IMR-90 (cell line): ENCODE measurements around the gene CASZ1. TPM values are rescaled to one million over a fixed set of nuclear protein-coding genes. Genes with fewer than 3 reads are reported as not detected.
A peak's percentile ranks its signal among the peaks of the same experiment; 100 is the strongest.

Experiments used
- ATAC-seq: fragments of 200-7000 bp; cut with Tn5 transposase; 2 replicates; pipeline ENCODE4 v1.9.1; 2020; ENCODE audit warnings: low read depth, mild to moderate bottlenecking, moderate library complexity
- BruUV-seq: library from RNA; stranded (reverse); fragments of 400-500 nt; replicated peaks from 2 replicates; lab custom pipeline; 2021; lab: Mats Ljungman, UMichigan
- CTCF ChIA-PET: fragments of 300-600 bp; formaldehyde crosslinking; extraction: SDS; loops from one replicate; lab custom pipeline; 2021; ENCODE audit warnings: antibody characterized with exemption; lab: Yijun Ruan, JAX
- POLR2A ChIA-PET: fragments of 300-600 bp; sonication (Branson Sonifier 250); formaldehyde crosslinking; loops from one replicate; lab custom pipeline; 2022; ENCODE audit warnings: antibody characterized with exemption; ENCODE audit not compliant: unreplicated experiment; lab: Charles Lee
- DNase-seq: peaks from one replicate; pipeline ENCODE4 v3.0.0; 2013
- H2AFZ ChIP-seq: replicated peaks from 2 replicates; pipeline ENCODE3; 2013; ENCODE audit warnings: low read length, mild to moderate bottlenecking; ENCODE audit not compliant: poor library complexity
- H2AK5ac ChIP-seq: 2 replicates; pipeline ENCODE4 v1.6.1; 2013; ENCODE audit warnings: low read depth, low read length, inconsistent platforms
- H2AK9ac ChIP-seq: replicated peaks from 2 replicates; pipeline ENCODE3; 2013; ENCODE audit warnings: mild to moderate bottlenecking, low read depth, low read length, moderate library complexity; ENCODE audit not compliant: poor library complexity
- H2BK120ac ChIP-seq: 2 replicates; pipeline ENCODE4 v1.6.1; 2013; ENCODE audit warnings: low read depth, low read length, inconsistent platforms
- H2BK15ac ChIP-seq: 3 replicates; pipeline ENCODE4 v1.6.1; 2013; ENCODE audit warnings: low read depth, low read length, inconsistent platforms
- H2BK20ac ChIP-seq: 2 replicates; pipeline ENCODE4 v1.6.1; 2013; ENCODE audit warnings: low read depth, mild to moderate bottlenecking, inconsistent platforms, low read length, moderate library complexity
- H2BK5ac ChIP-seq: 2 replicates; pipeline ENCODE4 v1.6.1; 2013; ENCODE audit warnings: mild to moderate bottlenecking, low read depth, low read length, inconsistent platforms; ENCODE audit not compliant: poor library complexity, severe bottlenecking
- H3K14ac ChIP-seq: replicated peaks from 2 replicates; pipeline ENCODE4 v1.6.1; 2013; ENCODE audit warnings: low read depth, low read length, inconsistent platforms
- H3K18ac ChIP-seq: 2 replicates; pipeline ENCODE4 v1.6.1; 2013; ENCODE audit warnings: low read depth, low read length, control low read depth
- H3K23ac ChIP-seq: 2 replicates; pipeline ENCODE4 v1.6.1; 2013; ENCODE audit warnings: low read depth, low read length, inconsistent platforms
- H3K27ac ChIP-seq: 2 replicates; pipeline ENCODE4 v1.5.1; 2013; ENCODE audit warnings: mild to moderate bottlenecking, control low read depth, low read length; ENCODE audit not compliant: insufficient read depth
- H3K27me3 ChIP-seq: 2 replicates; pipeline ENCODE4 v1.6.1; 2013; ENCODE audit warnings: low read length; ENCODE audit not compliant: control insufficient read depth, insufficient read depth
- H3K36me3 ChIP-seq: 2 replicates; pipeline ENCODE4 v1.6.1; 2013; ENCODE audit warnings: low read length, mixed read lengths; ENCODE audit not compliant: control insufficient read depth, insufficient read depth
- H3K4ac ChIP-seq: 2 replicates; pipeline ENCODE4 v1.6.1; 2013; ENCODE audit warnings: low read depth, low read length, inconsistent platforms
- H3K4me1 ChIP-seq: 2 replicates; pipeline ENCODE4 v1.6.1; 2013; ENCODE audit warnings: low read length, mixed read lengths; ENCODE audit not compliant: control insufficient read depth, insufficient read depth
- H3K4me2 ChIP-seq: 2 replicates; pipeline ENCODE4 v1.6.1; 2013; ENCODE audit warnings: low read depth, mild to moderate bottlenecking, control low read depth, low read length, moderate library complexity
- H3K4me3 ChIP-seq: 2 replicates; pipeline ENCODE4 v1.5.1; 2013; ENCODE audit warnings: low read depth, mild to moderate bottlenecking, control low read depth, low read length, moderate library complexity; ENCODE audit not compliant: insufficient read depth
- H3K56ac ChIP-seq: 2 replicates; pipeline ENCODE4 v1.6.1; 2013; ENCODE audit warnings: low read length, inconsistent platforms; ENCODE audit not compliant: insufficient read depth; ENCODE audit errors: extremely low read depth
- H3K79me1 ChIP-seq, 2 experiments: 2 replicates each; pipeline ENCODE4 v1.6.1; 2013; ENCODE audit warnings: low read length in 2 of 2, inconsistent platforms in 1 of 2, low read depth in 1 of 2
- H3K9ac ChIP-seq: 2 replicates; pipeline ENCODE4 v1.6.1; 2013; ENCODE audit warnings: low read depth, low read length, control low read depth
- H3K9me1 ChIP-seq: 2 replicates; pipeline ENCODE4 v1.6.1; 2013; ENCODE audit warnings: low read length, inconsistent platforms; ENCODE audit not compliant: insufficient read depth
- H3K9me3 ChIP-seq: 2 replicates; pipeline ENCODE4 v1.6.1; 2013; ENCODE audit warnings: low read length; ENCODE audit not compliant: control insufficient read depth, insufficient read depth
- H4K20me1 ChIP-seq: 2 replicates; pipeline ENCODE4 v1.6.1; 2013; ENCODE audit warnings: low read length, inconsistent platforms; ENCODE audit not compliant: insufficient read depth
- H4K5ac ChIP-seq: 2 replicates; pipeline ENCODE4 v1.6.1; 2013; ENCODE audit warnings: mild to moderate bottlenecking, low read depth, low read length, control low read depth
- H4K8ac ChIP-seq, 2 experiments: 2 replicates each; pipeline ENCODE4 v1.6.1; 2013; ENCODE audit warnings: low read depth in 2 of 2, low read length in 2 of 2, control low read depth in 1 of 2, inconsistent platforms in 1 of 2
- H4K91ac ChIP-seq: 2 replicates; pipeline ENCODE4 v1.6.1; 2013; ENCODE audit warnings: low read depth, low read length, inconsistent platforms; ENCODE audit not compliant: insufficient read depth
- CEBPB ChIP-seq: IDR thresholded peaks from 2 replicates; pipeline ENCODE4 v1.6.1; 2012; ENCODE audit warnings: low read depth, low read length, improper control_type of control experiment
- CHD1 ChIP-seq: IDR thresholded peaks from 2 replicates; pipeline ENCODE4 v1.6.1; 2012; ENCODE audit warnings: low read depth, low read length, improper control_type of control experiment
- CTCF ChIP-seq: conservative IDR thresholded peaks from 2 replicates; pipeline ENCODE4 v1.5.1; 2012; ENCODE audit warnings: mild to moderate bottlenecking, low read depth, low read length, improper control_type of control experiment
- ELK1 ChIP-seq: fragments of 150-350 bp; IDR thresholded peaks from 2 replicates; pipeline ENCODE4 v1.6.1; 2016; ENCODE audit warnings: low read depth, mild to moderate bottlenecking, low read length, moderate library complexity, borderline replicate concordance
- FOS ChIP-seq: fragments of 150-350 bp; IDR thresholded peaks from 2 replicates; pipeline ENCODE4 v1.6.1; 2016; ENCODE audit warnings: low read depth, low read length
- MAFK ChIP-seq: IDR thresholded peaks from 2 replicates; pipeline ENCODE4 v1.6.1; 2012; ENCODE audit warnings: low read depth, low read length, improper control_type of control experiment
- MAZ ChIP-seq: IDR thresholded peaks from 2 replicates; pipeline ENCODE4 v1.6.1; 2012; ENCODE audit warnings: low read depth, mild to moderate bottlenecking, low read length, improper control_type of control experiment, moderate library complexity, borderline replicate concordance
- MXI1 ChIP-seq: IDR thresholded peaks from 2 replicates; pipeline ENCODE4 v1.6.1; 2012; ENCODE audit warnings: low read depth, mild to moderate bottlenecking, low read length, moderate library complexity, borderline replicate concordance
- NFE2L2 ChIP-seq: fragments of 150-350 bp; IDR thresholded peaks from 2 replicates; pipeline ENCODE4 v1.6.1; 2016; ENCODE audit warnings: low read depth, mild to moderate bottlenecking, low read length
- POLR2A ChIP-seq: IDR thresholded peaks from 2 replicates; pipeline ENCODE4 v1.6.1; 2012; ENCODE audit warnings: mild to moderate bottlenecking, low read depth, low read length
- RAD21 ChIP-seq: IDR thresholded peaks from 2 replicates; pipeline ENCODE4 v1.6.1; 2012; ENCODE audit warnings: low read length, improper control_type of control experiment
- RCOR1 ChIP-seq: IDR thresholded peaks from 2 replicates; pipeline ENCODE4 v1.6.1; 2012; ENCODE audit warnings: mild to moderate bottlenecking, low read length, improper control_type of control experiment; ENCODE audit not compliant: insufficient replicate concordance
- RFX5 ChIP-seq: IDR thresholded peaks from 2 replicates; pipeline ENCODE4 v1.8.0; 2012; ENCODE audit warnings: low read depth, mild to moderate bottlenecking, low read length, moderate library complexity
- SMC3 ChIP-seq: fragments of 150-350 bp; IDR thresholded peaks from 2 replicates; pipeline ENCODE4 v1.6.1; 2016; ENCODE audit warnings: low read depth, mild to moderate bottlenecking, antibody characterized with exemption, low read length, moderate library complexity
- USF2 ChIP-seq: fragments of 150-350 bp; IDR thresholded peaks from 2 replicates; pipeline ENCODE4 v1.6.1; 2017; ENCODE audit warnings: mild to moderate bottlenecking, antibody characterized with exemption, low read length, low read depth
- WGBS, 2 experiments: methylation state at CpG; one replicate each; pipeline versions ENCODE4 v1.1.5 to v1.1.7; 2013; ENCODE audit warnings: missing lambda C conversion rate in 2 of 2; ENCODE audit not compliant: insufficient read length in 1 of 2; ENCODE audit errors: extremely low coverage in 2 of 2; 5-methylcytosine and 5-hydroxymethylcytosine counted together
- dilution Hi-C: fragments of 300-500 bp; cut with HindIII; formaldehyde crosslinking; loops from one replicate; pipeline ENCODE4 v1.14.3; 2018; ENCODE audit warnings: low sequenced_read_pairs; ENCODE audit not compliant: unreplicated experiment
- in situ Hi-C: fragments of 300-500 bp; cut with MboI; formaldehyde crosslinking; loops from 3 replicates; pipeline ENCODE4 v1.14.3; 2019; ENCODE audit warnings: low sequenced_read_pairs, inconsistent platforms, mixed read lengths
- intact Hi-C: fragments of 100-400 bp; cut with micrococcal nuclease; formaldehyde crosslinking; loops from 2 replicates; pipeline ENCODE4 v1.10.0; 2022
- polyA plus RNA-seq, 3 experiments: library from polyadenylated mRNA; depleted of rRNA; stranded (reverse); fragments of >200 nt; gene quantifications; 2 replicates each; pipeline ENCODE4 v1.2.3, GENCODE V29; 2012; ENCODE audit warnings: low replicate concordance in 1 of 3
- total RNA-seq: library from RNA; depleted of rRNA; stranded (reverse); fragments of >200 nt; gene quantifications from 2 replicates; pipeline ENCODE4 v1.2.3, GENCODE V29; 2012

Gene CASZ1
- total and polyA plus RNA-seq, 2 of the 4 experiments (the other 2 are of a cell fraction): 0.18 to 0.24 TPM

- no peak overlapping the region for H3K56ac ChIP-seq
- H2BK120ac ChIP-seq: no peak overlapping the region
- H4K5ac ChIP-seq: no peak overlapping the region
- peak overlapping the region; percentile 38 for H2BK5ac ChIP-seq
- intact Hi-C loops (no loop called here), dilution Hi-C loops (no loop called here), in situ Hi-C loops (no loop called here)
- H4K91ac ChIP-seq: no peak overlapping the region
- no TSS peak for BruUV-seq
- H3K4ac ChIP-seq: no peak overlapping the region
- H2BK20ac ChIP-seq: no peak overlapping the region
- no peak overlapping the region for H2AFZ ChIP-seq
- no peaks in the 10 kb centered on the region for H4K20me1 ChIP-seq
- CTCF ChIA-PET: no interaction called here
- no peaks in the 10 kb centered on the region for H3K9me1 ChIP-seq
- DNase-seq (no peak), ATAC-seq (no peak)
- H3K27me3 ChIP-seq: peaks cover 61% of the 10 kb centered on the region
- H3K4me3 ChIP-seq: no peak overlapping the region
- H2AK5ac ChIP-seq: no peak overlapping the region
- no peaks in the 10 kb centered on the region for H3K79me1 ChIP-seq
- no peak overlapping the region for H3K4me2 ChIP-seq
- 89 to 100% methylated on average over 8 to 9 of the region's 9 CpGs for WGBS, 2 experiments
- POLR2A ChIA-PET: no interaction called here
- no peak overlapping the region for H3K23ac ChIP-seq
- H3K14ac ChIP-seq: no peak overlapping the region
- H3K18ac ChIP-seq: no peak overlapping the region
- H2AK9ac ChIP-seq: no peak overlapping the region
- no peak overlapping the region for H3K27ac ChIP-seq
- H3K9me3 ChIP-seq: no peaks in the 10 kb centered on the region
- H2BK15ac ChIP-seq: no peak overlapping the region
- H4K8ac ChIP-seq: no peak overlapping the region
- H3K9ac ChIP-seq: no peak overlapping the region
- H3K36me3 ChIP-seq: no peaks in the 10 kb centered on the region
- H3K4me1 ChIP-seq: no peaks in the 10 kb centered on the region
- TF ChIP-seq ELK1: no peak
- TF ChIP-seq CEBPB: no peak
- no peak for TF ChIP-seq RFX5
- TF ChIP-seq FOS: no peak
- TF ChIP-seq MAZ: no peak
- TF ChIP-seq RCOR1: no peak
- no peak for TF ChIP-seq SMC3
- TF ChIP-seq CTCF: no peak
- TF ChIP-seq MAFK: no peak
- TF ChIP-seq CHD1: no peak
- TF ChIP-seq POLR2A: no peak
- no peak for TF ChIP-seq NFE2L2
- no peak for TF ChIP-seq USF2
- no peak for TF ChIP-seq MXI1
- no peak for TF ChIP-seq RAD21
Observed at GRCh38 chr1:10777749-10778574, 18.5 kb downstream of the CASZ1 start.
